Measurements from ENCODE around the gene GABRR3. TPM values are rescaled to one million over a fixed set of nuclear protein-coding genes. Genes with fewer than 3 reads are reported as not detected.

Gene GABRR3
- total RNA-seq, 2 donors from 2014 or later, result 0.34 TPM; not detected in 1

- Histone ChIP-seq H3K27me3 (replicated peaks; ENCODE audit: insufficient read depth) (no peaks in the 10 kb centered on the region), H3K27ac (no peak overlapping the region), H3K36me3 (no peaks in the 10 kb centered on the region), H3K9me3 (no peaks in the 10 kb centered on the region), H3K4me3 (no peak overlapping the region), H3K4me1 (replicated peaks) (no peaks in the 10 kb centered on the region)
- whole genome bisulfite sequencing, result 68% methylated on average over 1 of the region's 1 CpG
- TF ChIP-seq POLR2A (IDR thresholded peaks at IDR 0.05) (no peak), POLR2AphosphoS5 (IDR thresholded peaks at IDR 0.05) (no peak), CTCF (IDR thresholded peaks at IDR 0.05) (no peak)
- intact Hi-C loops (cut with DNase I), result no loop called here
- DNase-seq (ENCODE audit: low spot score), result no peak
Observed at GRCh38 chr3:98032904-98033303, 2.2 kb downstream of the GABRR3 start.

- TF ChIP-seq POLR2A (IDR thresholded peaks at IDR 0.05) (no peak), POLR2AphosphoS5 (IDR thresholded peaks at IDR 0.05) (no peak), CTCF (IDR thresholded peaks at IDR 0.05) (no peak)
- DNase-seq (ENCODE audit: low spot score), result no peak
- no peaks in the 10 kb centered on the region for H3K36me3 ChIP-seq
- no peaks in the 10 kb centered on the region for H3K27me3 ChIP-seq (replicated peaks; ENCODE audit: insufficient read depth)
- no peak overlapping the region for H3K27ac ChIP-seq
- H3K4me1 ChIP-seq (replicated peaks), result no peaks in the 10 kb centered on the region
- no peak overlapping the region for H3K4me3 ChIP-seq
- intact Hi-C loops (cut with DNase I), result no loop called here
- WGBS, result 65% methylated on average over 1 of the region's 1 CpG
- H3K9me3 ChIP-seq, result no peaks in the 10 kb centered on the region
Observed at GRCh38 chr3:98032265-98032664, 2.9 kb downstream of the GABRR3 start.

GRCh38 chr3:98029083-98029482 lies 6.0 kb downstream of the GABRR3 start:
- intact Hi-C loops (cut with DNase I), result no loop called here
- Histone ChIP-seq H3K4me3 (no peak overlapping the region), H3K27ac (no peak overlapping the region), H3K27me3 (replicated peaks; ENCODE audit: insufficient read depth) (no peaks in the 10 kb centered on the region), H3K9me3 (no peaks in the 10 kb centered on the region), H3K36me3 (no peaks in the 10 kb centered on the region), H3K4me1 (replicated peaks) (no peaks in the 10 kb centered on the region)
- DNase-seq (ENCODE audit: low spot score), result no peak
- TF ChIP-seq POLR2A (IDR thresholded peaks at IDR 0.05), result no peak
- TF ChIP-seq CTCF (IDR thresholded peaks at IDR 0.05), result no peak
- TF ChIP-seq POLR2AphosphoS5 (IDR thresholded peaks at IDR 0.05), result no peak
- 62% methylated on average over 2 of the region's 2 CpGs for WGBS

- 47% methylated on average over 1 of the region's 1 CpG for WGBS
- H3K27me3 ChIP-seq (replicated peaks; ENCODE audit: insufficient read depth), result no peaks in the 10 kb centered on the region
- no peaks in the 10 kb centered on the region for H3K36me3 ChIP-seq
- H3K9me3 ChIP-seq, result no peaks in the 10 kb centered on the region
- intact Hi-C loops (cut with DNase I), result no loop called here
- no peak for DNase-seq (ENCODE audit: low spot score)
- H3K4me1 ChIP-seq (replicated peaks), result no peaks in the 10 kb centered on the region
- H3K4me3 ChIP-seq, result no peak overlapping the region
- TF ChIP-seq CTCF (IDR thresholded peaks at IDR 0.05) (no peak), POLR2A (IDR thresholded peaks at IDR 0.05) (no peak), POLR2AphosphoS5 (IDR thresholded peaks at IDR 0.05) (no peak)
- H3K27ac ChIP-seq, result no peak overlapping the region
Observed at GRCh38 chr3:98027085-98027446, 8.0 kb downstream of the GABRR3 start.

GRCh38 chr3:98026425-98027084 lies 8.6 kb downstream of the GABRR3 start:
- Histone ChIP-seq H3K27ac (no peak overlapping the region), H3K9me3 (no peaks in the 10 kb centered on the region), H3K27me3 (replicated peaks; ENCODE audit: insufficient read depth) (no peaks in the 10 kb centered on the region), H3K4me1 (replicated peaks) (no peaks in the 10 kb centered on the region), H3K36me3 (no peaks in the 10 kb centered on the region), H3K4me3 (no peak overlapping the region)
- 89% methylated on average over 5 of the region's 5 CpGs for WGBS
- DNase-seq (ENCODE audit: low spot score), result no peak
- TF ChIP-seq CTCF (IDR thresholded peaks at IDR 0.05) (no peak), POLR2AphosphoS5 (IDR thresholded peaks at IDR 0.05) (no peak), POLR2A (IDR thresholded peaks at IDR 0.05) (no peak)
- intact Hi-C loops (cut with DNase I), result no loop called here

Measured in prostate gland (tissue), 2 donors.